GM13977 (cell line): ENCODE results near the gene TENM3.
"Not testable (repeated sequence)": the region's sequence is repeated elsewhere in the genome, so short reads cannot be mapped to it uniquely, and the experiment has no call there.

Source experiments
- DNase-seq: peaks from one replicate; pipeline ENCODE4 v3.0.0; 2012; ENCODE audit warnings: low spot score
- in situ Hi-C: fragments of 300-500 bp; cut with MboI; formaldehyde crosslinking; loops from one replicate; pipeline ENCODE4 v1.12.0; 2022; ENCODE audit warnings: low sequenced_read_pairs, low pct_unique_long_range_greater_than_20kb, mixed read lengths, inconsistent platforms; ENCODE audit not compliant: unreplicated experiment
- TF ChIP-seq, protein P1 (sequence below): IDR thresholded peaks from 2 replicates; pipeline ENCODE4 v1.5.1; 2012; ENCODE audit warnings: mild to moderate bottlenecking, control low read depth; ENCODE audit not compliant: insufficient read depth; ENCODE audit errors: extremely low read depth, missing control alignments

Gene TENM3

DNA sequence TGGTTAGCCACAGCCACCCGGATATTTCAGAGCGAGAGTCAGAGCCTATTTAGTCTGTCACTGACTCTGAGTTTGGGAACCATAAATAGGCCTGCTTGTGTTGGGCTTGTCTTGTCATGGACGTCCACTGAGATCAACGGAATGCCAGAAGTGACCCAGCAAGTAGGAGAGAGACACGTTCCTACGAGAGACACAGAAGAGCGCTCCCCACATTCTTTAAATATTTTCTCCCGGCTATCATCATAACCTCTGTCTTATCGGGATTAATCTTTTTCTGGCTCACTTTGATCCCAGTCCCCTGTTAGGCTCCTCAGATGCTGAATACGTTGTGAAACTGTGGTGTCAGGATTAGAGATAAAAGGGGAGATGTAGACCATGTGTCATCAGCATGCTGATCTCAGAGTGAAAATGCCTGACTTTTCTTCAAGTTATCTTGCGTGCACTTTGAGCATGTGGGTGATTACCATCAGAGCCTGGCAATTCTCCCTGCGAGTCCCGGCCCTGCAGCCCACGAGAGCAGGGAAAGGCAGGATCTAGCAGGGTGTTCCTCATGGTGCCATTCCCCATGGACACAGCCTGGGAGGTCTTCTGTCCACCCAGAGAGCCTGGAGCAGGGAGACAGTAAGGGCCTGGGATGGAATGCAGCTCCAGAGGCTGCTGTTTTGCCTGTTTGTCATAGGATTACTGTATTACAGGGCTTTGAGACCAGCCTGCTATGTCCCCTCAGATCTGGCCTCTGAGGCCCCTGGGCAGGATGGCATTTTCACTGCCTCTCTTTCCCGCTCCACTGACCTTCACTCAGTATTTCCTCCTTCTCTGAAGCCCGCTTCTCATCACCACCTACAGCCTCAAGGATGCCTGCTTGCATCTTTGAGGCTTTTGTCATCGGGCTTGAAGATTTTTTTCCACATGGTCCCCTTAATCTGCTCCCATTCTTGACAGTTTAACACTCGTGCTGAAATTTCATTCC is 2.8 kb upstream of the TENM3 start:
- in situ Hi-C loops, result no loop called here
- TF ChIP-seq, protein P1, sequence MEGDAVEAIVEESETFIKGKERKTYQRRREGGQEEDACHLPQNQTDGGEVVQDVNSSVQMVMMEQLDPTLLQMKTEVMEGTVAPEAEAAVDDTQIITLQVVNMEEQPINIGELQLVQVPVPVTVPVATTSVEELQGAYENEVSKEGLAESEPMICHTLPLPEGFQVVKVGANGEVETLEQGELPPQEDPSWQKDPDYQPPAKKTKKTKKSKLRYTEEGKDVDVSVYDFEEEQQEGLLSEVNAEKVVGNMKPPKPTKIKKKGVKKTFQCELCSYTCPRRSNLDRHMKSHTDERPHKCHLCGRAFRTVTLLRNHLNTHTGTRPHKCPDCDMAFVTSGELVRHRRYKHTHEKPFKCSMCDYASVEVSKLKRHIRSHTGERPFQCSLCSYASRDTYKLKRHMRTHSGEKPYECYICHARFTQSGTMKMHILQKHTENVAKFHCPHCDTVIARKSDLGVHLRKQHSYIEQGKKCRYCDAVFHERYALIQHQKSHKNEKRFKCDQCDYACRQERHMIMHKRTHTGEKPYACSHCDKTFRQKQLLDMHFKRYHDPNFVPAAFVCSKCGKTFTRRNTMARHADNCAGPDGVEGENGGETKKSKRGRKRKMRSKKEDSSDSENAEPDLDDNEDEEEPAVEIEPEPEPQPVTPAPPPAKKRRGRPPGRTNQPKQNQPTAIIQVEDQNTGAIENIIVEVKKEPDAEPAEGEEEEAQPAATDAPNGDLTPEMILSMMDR, result no peak
- no peak for DNase-seq

DNA sequence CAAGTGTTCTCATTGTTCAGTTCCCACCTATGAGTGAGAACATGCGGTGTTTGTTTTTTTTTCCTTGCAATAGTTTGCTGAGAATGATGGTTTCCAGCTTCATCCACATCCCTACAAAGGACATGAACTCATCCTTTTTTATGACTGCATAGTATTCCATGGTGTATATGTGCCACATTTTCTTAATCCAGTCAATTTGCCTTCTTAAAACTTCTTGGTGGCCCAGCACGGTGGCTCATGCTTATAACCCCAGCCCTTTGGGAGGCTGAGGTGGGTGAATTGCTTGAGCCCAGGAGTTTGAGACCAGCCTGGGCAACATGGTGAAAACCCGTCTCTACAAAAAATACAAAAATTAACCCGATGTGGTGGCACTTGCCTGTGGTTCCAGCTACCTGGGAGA is 942 bp upstream of the TENM3 start:
- in situ Hi-C loops, DNase-seq: not testable (repeated sequence)

DNA sequence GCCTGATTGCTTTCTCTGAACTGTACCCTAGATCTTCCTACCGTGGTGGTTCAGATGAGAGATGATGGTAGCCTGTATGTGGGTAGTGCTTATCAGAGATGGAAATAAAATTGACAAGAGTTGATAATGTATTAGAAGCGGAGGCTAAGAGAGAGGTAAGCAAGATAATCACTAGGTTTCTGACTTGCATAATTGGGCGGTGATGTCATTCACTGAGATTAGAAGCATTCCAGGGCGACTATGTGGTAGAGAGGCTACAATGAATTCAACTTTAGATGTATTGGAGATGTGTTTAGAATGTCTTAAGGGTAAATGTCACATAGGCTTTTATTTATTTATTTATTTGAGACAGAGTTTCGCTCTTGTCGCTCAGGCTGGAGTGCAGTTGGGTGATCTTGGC is 415 bp upstream of the TENM3 start:
- TF ChIP-seq, protein P1, result no peak
- no peak for DNase-seq
- in situ Hi-C loops, result no loop called here

DNA sequence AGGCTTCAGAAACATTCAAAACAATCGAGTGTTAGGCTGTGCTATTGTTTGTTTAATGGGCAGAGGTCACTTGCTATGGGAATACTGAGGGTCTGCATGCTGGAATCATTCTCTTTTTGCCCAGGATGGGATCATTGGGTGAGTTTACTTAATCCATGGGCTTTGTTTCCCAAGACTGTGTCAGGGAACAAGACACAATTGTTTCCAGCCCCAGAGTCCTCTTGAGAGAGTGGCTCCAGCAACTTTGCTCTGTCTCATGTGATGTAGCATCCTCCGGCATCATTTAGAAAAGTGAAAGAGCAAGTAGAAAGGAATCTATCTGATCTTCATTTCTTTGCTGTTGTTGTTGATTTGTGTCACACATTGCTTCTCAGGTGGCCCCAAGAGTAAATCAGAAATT is 1.8 kb downstream of the TENM3 start:
- no peak for DNase-seq
- in situ Hi-C loops, result no loop called here
- TF ChIP-seq, protein P1, result no peak

DNA sequence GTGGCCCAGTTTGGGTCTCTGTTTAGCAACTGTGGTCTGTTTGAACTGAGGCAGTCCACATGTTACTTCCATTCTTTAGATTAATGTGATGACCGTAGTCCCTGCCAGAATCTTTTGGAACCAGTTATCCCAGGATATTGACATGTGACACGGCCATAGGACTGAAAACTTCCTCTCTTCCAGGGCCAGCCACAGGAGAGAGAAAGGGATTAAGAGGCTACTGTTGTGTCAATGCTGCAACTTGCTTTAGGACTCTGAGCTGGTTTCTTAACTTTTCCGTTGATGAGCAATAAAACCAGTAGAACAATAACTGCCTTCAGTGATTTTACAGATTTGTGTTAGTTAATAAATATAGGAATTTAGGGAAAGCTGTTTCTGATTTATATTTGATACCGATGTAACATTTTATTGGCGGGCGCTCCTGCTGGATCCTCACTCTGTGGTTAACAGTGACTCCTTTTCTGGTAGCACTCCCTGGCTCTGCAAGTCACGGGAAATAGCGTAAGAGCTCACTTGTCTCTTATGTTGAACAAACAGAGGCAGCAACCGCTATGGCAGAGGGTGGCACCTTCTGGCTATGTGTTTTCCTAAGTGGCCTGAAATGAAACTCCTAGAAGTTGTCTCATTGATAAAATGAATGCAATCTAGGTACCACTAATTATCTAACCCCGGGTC is 2.5 kb downstream of the TENM3 start:
- TF ChIP-seq, protein P1, result no peak
- in situ Hi-C loops, result no loop called here
- no peak for DNase-seq

DNA sequence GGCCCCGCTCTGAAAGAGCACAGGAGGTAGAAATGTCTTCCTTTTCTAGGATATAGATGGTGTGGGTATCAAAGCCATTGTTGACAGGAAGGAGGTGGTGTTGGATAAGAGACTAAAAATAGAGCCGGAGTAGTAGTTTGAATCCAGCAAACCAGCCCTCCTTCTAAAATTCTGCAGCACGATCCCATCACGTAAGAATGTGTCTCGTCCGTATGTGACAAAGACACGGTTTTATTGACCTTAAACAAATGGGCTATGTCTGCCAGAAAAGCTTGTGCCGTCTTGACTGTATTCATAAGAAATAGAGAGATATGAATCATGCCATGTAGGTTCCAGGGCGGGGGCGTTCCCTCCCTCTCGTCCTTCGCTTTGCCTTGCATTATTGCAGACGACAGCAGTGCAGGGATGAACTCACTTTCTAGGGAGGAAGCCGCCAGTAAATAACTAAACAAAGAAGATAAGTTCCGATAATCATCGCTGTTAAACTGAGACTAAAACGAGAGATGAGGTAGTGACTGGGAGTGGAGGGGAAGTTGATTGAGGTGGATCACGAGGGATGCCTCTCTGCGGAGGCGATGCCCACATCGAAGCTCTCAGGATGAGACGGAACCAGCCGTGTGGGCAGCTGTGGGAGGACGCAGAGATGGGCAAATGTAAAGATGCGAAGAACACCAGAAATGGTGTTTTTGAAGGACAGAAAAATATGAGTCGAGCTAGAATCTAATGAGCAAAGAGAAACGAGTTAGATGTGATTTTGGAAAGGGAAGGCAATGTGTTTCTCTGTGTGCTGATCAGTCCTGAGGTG is 3.4 kb downstream of the TENM3 start:
- no peak for DNase-seq
- TF ChIP-seq, protein P1, result no peak
- in situ Hi-C loops, result no loop called here

DNA sequence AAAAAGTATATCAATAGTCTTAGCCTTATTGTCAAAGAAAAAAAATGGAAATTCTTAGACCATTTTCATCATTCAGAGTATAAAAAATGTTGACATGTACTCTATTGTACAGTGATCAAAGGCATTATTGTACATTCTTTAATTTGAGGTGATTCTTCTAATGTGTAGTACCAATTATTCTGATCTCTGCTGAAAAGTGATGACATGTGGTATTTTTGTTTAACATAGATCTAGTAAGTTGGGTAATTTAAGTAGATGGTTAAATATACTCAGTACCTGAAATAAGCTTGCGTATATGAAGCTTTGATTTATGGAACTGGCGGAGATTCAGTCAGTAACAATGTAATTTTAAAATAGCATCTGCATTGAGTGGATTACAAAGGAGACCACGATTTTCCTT is 5.1 kb downstream of the TENM3 start:
- in situ Hi-C loops, result no loop called here
- TF ChIP-seq, protein P1, result no peak
- DNase-seq, result no peak
